ENCODE results near the gene LRMDA.

GRCh38 chr10:76050291-76050625, 618.8 kb downstream of the LRMDA start:
- TF ChIP-seq CTCF (IDR thresholded peaks at IDR 0.05) = no peak
- no peak for TF ChIP-seq POLR2A (IDR thresholded peaks at IDR 0.05)
